Prostate gland (tissue), 2 donors: ENCODE results near the gene CPEB2.

Source experiments
- CTCF ChIP-seq, 4 experiments: fragments of 200-600 bp in 2 of 4; fragments of 450-650 bp in 2 of 4; sonication (generic) in 2 of 4; IDR thresholded peaks; 1 replicate in 3 of 4; 2 replicates in 1 of 4; pipeline ENCODE4 v1.5.1; 2016 to 2019; ENCODE audit warnings: antibody characterized with exemption in 4 of 4, mild to moderate bottlenecking in 2 of 4, moderate library complexity in 2 of 4
- POLR2AphosphoS5 ChIP-seq: sonication (generic); formaldehyde crosslinking; IDR thresholded peaks from one replicate; pipeline ENCODE4 v1.6.1; 2017; ENCODE audit warnings: antibody characterized with exemption

- TF ChIP-seq CTCF (IDR thresholded peaks at IDR 0.05) (no peak), POLR2AphosphoS5 (no peak)
These were observed 35.8 kb downstream of the CPEB2 start for GRCh38 chr4:15037923-15038541.
